GM23338 (cell line): ENCODE measurements around the gene DAPL1.

ENCODE experiments used
- CREB1 ChIP-seq: fragments of 250-450 bp; sonication (Bioruptor Pico); IDR thresholded peaks from 2 replicates; pipeline ENCODE4 v1.5.0; 2020; ENCODE audit warnings: low read depth, mild to moderate bottlenecking, moderate library complexity
- CTCF ChIP-seq, 2 experiments: fragments of 200-600 bp in 1 of 2; sonication (generic) in 1 of 2; conservative IDR thresholded peaks; 2 replicates each; pipeline versions ENCODE4 v1.5.1 to v1.6.1; 2016 to 2017; ENCODE audit warnings: antibody characterized with exemption in 2 of 2, low read depth in 2 of 2, mild to moderate bottlenecking in 2 of 2, moderate library complexity in 1 of 2
- EZH2 ChIP-seq: fragments of 200-600 bp; sonication (generic); IDR thresholded peaks from one replicate; pipeline ENCODE4 v1.8.0; 2017; ENCODE audit warnings: antibody characterized with exemption, mild to moderate bottlenecking, low read depth; ENCODE audit not compliant: unreplicated experiment
- JUNB ChIP-seq: IDR thresholded peaks from one replicate; pipeline ENCODE4 v1.6.1; 2016; ENCODE audit warnings: antibody characterized with exemption; ENCODE audit not compliant: unreplicated experiment
- POLR2AphosphoS5 ChIP-seq: IDR thresholded peaks from 2 replicates; pipeline ENCODE4 v1.6.1; 2016; ENCODE audit warnings: antibody characterized with exemption, low read depth
- REST ChIP-seq: IDR thresholded peaks from one replicate; pipeline ENCODE4 v1.6.1; 2018; ENCODE audit warnings: antibody characterized with exemption; ENCODE audit not compliant: unreplicated experiment

GRCh38 chr2:158818511-158818910, 23.4 kb downstream of the DAPL1 start:
- TF ChIP-seq CTCF (conservative IDR thresholded peaks at IDR 0.05; ENCODE audit: low read depth in 2 of 2) (no peak), EZH2 (no peak), JUNB (no peak), POLR2AphosphoS5 (no peak), CREB1 (CRISPR knock-in tag) (no peak), REST (no peak)
